Measurements from ENCODE around the gene TRMT1L.
"Not testable (repeated sequence)": the region's sequence is repeated elsewhere in the genome, so short reads cannot be mapped to it uniquely, and the experiment has no call there.

The TRMT1L gene

GRCh38 chr1:185156854-185157598, at the start of gene TRMT1L, which contains the start of gene SWT1:
TSS of gene TRMT1L (minus strand) at chr1:185156953. CDS start at chr1:185156712, 241 bp downstream.
TSS of gene SWT1 (plus strand) at chr1:185157167. CDS start at chr1:185160842, 3,675 bp downstream.
- peak within 1 kb of the TSS; percentile 87 for H3K27ac ChIP-seq (ENCODE audit: low read length)
- peak within 1 kb of the TSS; percentile 86 for H3K4me3 ChIP-seq (ENCODE audit: low read length)
- H3K9ac ChIP-seq (ENCODE audit: low read length): peak within 1 kb of the TSS; percentile 95
- H3K9me3 ChIP-seq (ENCODE audit: control insufficient read depth, low read depth, low read length): no peaks in the 10 kb centered on the region
- H3K27me3 ChIP-seq (ENCODE audit: control insufficient read depth, insufficient read depth, low read length): no peaks in the 10 kb centered on the region
- H3K36me3 ChIP-seq (ENCODE audit: control insufficient read depth, low read depth, low read length): no peaks in the 10 kb centered on the region
- no peaks in the 10 kb centered on the region for H3K4me1 ChIP-seq (ENCODE audit: control insufficient read depth, low read depth, low read length)

GRCh38 chr1:185200889-185201288, 44.1 kb upstream of the TRMT1L start:
- Histone ChIP-seq H3K4me3 (ENCODE audit: low read length) (no peak overlapping the region), H3K4me1 (ENCODE audit: control insufficient read depth, low read depth, low read length) (no peaks in the 10 kb centered on the region), H3K27me3 (ENCODE audit: control insufficient read depth, insufficient read depth, low read length) (no peaks in the 10 kb centered on the region), H3K9me3 (ENCODE audit: control insufficient read depth, low read depth, low read length) (peaks cover 3% of the 10 kb centered on the region), H3K9ac (ENCODE audit: low read length) (no peak overlapping the region), H3K27ac (ENCODE audit: low read length) (no peak overlapping the region), H3K36me3 (ENCODE audit: control insufficient read depth, low read depth, low read length) (no peaks in the 10 kb centered on the region)

GRCh38 chr1:185198712-185199111, 42.0 kb upstream of the TRMT1L start:
- not testable (repeated sequence) for H3K4me1 ChIP-seq (ENCODE audit: control insufficient read depth, low read depth, low read length)

GRCh38 chr1:185193756-185194155, 37.0 kb upstream of the TRMT1L start:
- Histone ChIP-seq H3K4me1 (ENCODE audit: control insufficient read depth, low read depth, low read length) (no peaks in the 10 kb centered on the region), H3K9ac (ENCODE audit: low read length) (no peak overlapping the region), H3K4me3 (ENCODE audit: low read length) (no peak overlapping the region), H3K9me3 (ENCODE audit: control insufficient read depth, low read depth, low read length) (no peaks in the 10 kb centered on the region), H3K36me3 (ENCODE audit: control insufficient read depth, low read depth, low read length) (no peaks in the 10 kb centered on the region), H3K27ac (ENCODE audit: low read length) (no peak overlapping the region), H3K27me3 (ENCODE audit: control insufficient read depth, insufficient read depth, low read length) (no peaks in the 10 kb centered on the region)

More at GRCh38 chr1:185198712-185199111, 42.0 kb upstream of the TRMT1L start:
- H3K36me3 ChIP-seq (ENCODE audit: control insufficient read depth, low read depth, low read length); H3K4me3 ChIP-seq (ENCODE audit: low read length); H3K9me3 ChIP-seq (ENCODE audit: control insufficient read depth, low read depth, low read length); H3K27me3 ChIP-seq (ENCODE audit: control insufficient read depth, insufficient read depth, low read length); H3K27ac ChIP-seq (ENCODE audit: low read length); H3K9ac ChIP-seq (ENCODE audit: low read length): not testable (repeated sequence)

- Histone ChIP-seq H3K9ac (ENCODE audit: low read length) (no peak overlapping the region), H3K4me1 (ENCODE audit: control insufficient read depth, low read depth, low read length) (no peaks in the 10 kb centered on the region), H3K9me3 (ENCODE audit: control insufficient read depth, low read depth, low read length) (no peaks in the 10 kb centered on the region), H3K36me3 (ENCODE audit: control insufficient read depth, low read depth, low read length) (no peaks in the 10 kb centered on the region), H3K27me3 (ENCODE audit: control insufficient read depth, insufficient read depth, low read length) (no peaks in the 10 kb centered on the region), H3K27ac (ENCODE audit: low read length) (no peak overlapping the region), H3K4me3 (ENCODE audit: low read length) (no peak overlapping the region)
Measured at GRCh38 chr1:185170291-185170848, 13.6 kb upstream of the TRMT1L start.

GRCh38 chr1:185166106-185166505, 9.4 kb upstream of the TRMT1L start:
- H3K4me3 ChIP-seq (ENCODE audit: low read length): no peak overlapping the region
- no peak overlapping the region for H3K9ac ChIP-seq (ENCODE audit: low read length)
- no peaks in the 10 kb centered on the region for H3K4me1 ChIP-seq (ENCODE audit: control insufficient read depth, low read depth, low read length)
- H3K27me3 ChIP-seq (ENCODE audit: control insufficient read depth, insufficient read depth, low read length): no peaks in the 10 kb centered on the region
- H3K36me3 ChIP-seq (ENCODE audit: control insufficient read depth, low read depth, low read length): no peaks in the 10 kb centered on the region
- no peak overlapping the region for H3K27ac ChIP-seq (ENCODE audit: low read length)
- H3K9me3 ChIP-seq (ENCODE audit: control insufficient read depth, low read depth, low read length): no peaks in the 10 kb centered on the region

- H3K9me3 ChIP-seq (ENCODE audit: control insufficient read depth, low read depth, low read length): no peaks in the 10 kb centered on the region
- H3K27me3 ChIP-seq (ENCODE audit: control insufficient read depth, insufficient read depth, low read length): no peaks in the 10 kb centered on the region
- H3K36me3 ChIP-seq (ENCODE audit: control insufficient read depth, low read depth, low read length): no peaks in the 10 kb centered on the region
Measured at GRCh38 chr1:185162491-185162890, 5.7 kb upstream of the TRMT1L start.

GRCh38 chr1:185159966-185160365, 3.2 kb upstream of the TRMT1L start:
- Histone ChIP-seq H3K27me3 (ENCODE audit: control insufficient read depth, insufficient read depth, low read length) (no peaks in the 10 kb centered on the region), H3K4me1 (ENCODE audit: control insufficient read depth, low read depth, low read length) (no peaks in the 10 kb centered on the region), H3K9ac (ENCODE audit: low read length) (no peak overlapping the region), H3K36me3 (ENCODE audit: control insufficient read depth, low read depth, low read length) (no peaks in the 10 kb centered on the region), H3K27ac (ENCODE audit: low read length) (no peak overlapping the region), H3K4me3 (ENCODE audit: low read length) (no peak overlapping the region), H3K9me3 (ENCODE audit: control insufficient read depth, low read depth, low read length) (no peaks in the 10 kb centered on the region)

More at GRCh38 chr1:185162491-185162890, 5.7 kb upstream of the TRMT1L start:
- no peak overlapping the region for H3K9ac ChIP-seq (ENCODE audit: low read length)
- no peaks in the 10 kb centered on the region for H3K4me1 ChIP-seq (ENCODE audit: control insufficient read depth, low read depth, low read length)
- no peak overlapping the region for H3K4me3 ChIP-seq (ENCODE audit: low read length)
- no peak overlapping the region for H3K27ac ChIP-seq (ENCODE audit: low read length)

- Histone ChIP-seq H3K9ac (ENCODE audit: low read length) (no peak overlapping the region), H3K4me3 (ENCODE audit: low read length) (no peak overlapping the region), H3K4me1 (ENCODE audit: control insufficient read depth, low read depth, low read length) (no peaks in the 10 kb centered on the region), H3K27me3 (ENCODE audit: control insufficient read depth, insufficient read depth, low read length) (no peaks in the 10 kb centered on the region), H3K9me3 (ENCODE audit: control insufficient read depth, low read depth, low read length) (no peaks in the 10 kb centered on the region), H3K27ac (ENCODE audit: low read length) (no peak overlapping the region), H3K36me3 (ENCODE audit: control insufficient read depth, low read depth, low read length) (no peaks in the 10 kb centered on the region)
Measured at GRCh38 chr1:185158800-185159199, 2.0 kb upstream of the TRMT1L start.

- Histone ChIP-seq H3K4me3 (ENCODE audit: low read length) (peak overlapping the region; percentile 86), H3K9ac (ENCODE audit: low read length) (peak overlapping the region; percentile 69), H3K4me1 (ENCODE audit: control insufficient read depth, low read depth, low read length) (no peaks in the 10 kb centered on the region), H3K27me3 (ENCODE audit: control insufficient read depth, insufficient read depth, low read length) (no peaks in the 10 kb centered on the region), H3K27ac (ENCODE audit: low read length) (no peak overlapping the region), H3K36me3 (ENCODE audit: control insufficient read depth, low read depth, low read length) (no peaks in the 10 kb centered on the region), H3K9me3 (ENCODE audit: control insufficient read depth, low read depth, low read length) (no peaks in the 10 kb centered on the region)
Measured at GRCh38 chr1:185157599-185158412, 1.1 kb upstream of the TRMT1L start.

- Histone ChIP-seq H3K27ac (ENCODE audit: low read length) (peak overlapping the region; percentile 87), H3K36me3 (ENCODE audit: control insufficient read depth, low read depth, low read length) (no peaks in the 10 kb centered on the region), H3K9me3 (ENCODE audit: control insufficient read depth, low read depth, low read length) (no peaks in the 10 kb centered on the region), H3K4me1 (ENCODE audit: control insufficient read depth, low read depth, low read length) (no peaks in the 10 kb centered on the region), H3K27me3 (ENCODE audit: control insufficient read depth, insufficient read depth, low read length) (no peaks in the 10 kb centered on the region), H3K4me3 (ENCODE audit: low read length) (peak overlapping the region; percentile 86), H3K9ac (ENCODE audit: low read length) (peak overlapping the region; percentile 95)
Measured at GRCh38 chr1:185156288-185156853, 382 bp downstream of the TRMT1L start.

Measured in iPS-18a (cell line).